Thyroid gland (tissue), 4 donors: ENCODE results near the gene DR1.

ENCODE experiments used
- CTCF ChIP-seq, 6 experiments: fragments of 200-600 bp in 3 of 6; fragments of 450-650 bp in 3 of 6; sonication (generic) in 3 of 6; IDR thresholded peaks; one replicate each; pipeline ENCODE4 v1.5.1; 2016 to 2019; ENCODE audit warnings: antibody characterized with exemption in 6 of 6, mild to moderate bottlenecking in 2 of 6, inconsistent platforms in 1 of 6, moderate library complexity in 1 of 6
- POLR2A ChIP-seq, 2 donors: fragments of 450-650 bp; IDR thresholded peaks; one replicate each; pipeline ENCODE4 v1.6.1; 2017; ENCODE audit warnings: antibody characterized with exemption in 2 of 2, mild to moderate bottlenecking in 2 of 2, moderate library complexity in 1 of 2

- TF ChIP-seq POLR2A (IDR thresholded peaks at IDR 0.05) (no peak), CTCF (IDR thresholded peaks at IDR 0.05) (no peak)
These were observed 15.5 kb upstream of the DR1 start for GRCh38 chr1:93330196-93330595.
